Activated naive CD8-positive, alpha-beta T cell treated with anti-CD3 and anti-CD28 coated beads for 36 hours (primary cell): ENCODE measurements around the gene CD247. TPM values are rescaled to one million over a fixed set of nuclear protein-coding genes. Genes with fewer than 3 reads are reported as not detected.

Experiments
- DNase-seq: peaks from one replicate; pipeline ENCODE4 v3.0.0; 2021
- H3K27ac Mint-ChIP-seq: one replicate; pipeline ENCODE4 v1.8.0; 2022; ENCODE audit warnings: mild to moderate bottlenecking, moderate library complexity, mixed read lengths
- H3K27me3 Mint-ChIP-seq: one replicate; pipeline ENCODE4 v1.8.0; 2022; ENCODE audit warnings: mild to moderate bottlenecking, mixed read lengths
- H3K36me3 Mint-ChIP-seq: one replicate; pipeline ENCODE4 v1.8.0; 2021; ENCODE audit warnings: mild to moderate bottlenecking, mixed read lengths
- H3K4me1 Mint-ChIP-seq: one replicate; pipeline ENCODE4 v1.8.0; 2021; ENCODE audit warnings: mixed read lengths
- H3K4me3 Mint-ChIP-seq: one replicate; pipeline ENCODE4 v1.8.0; 2022; ENCODE audit warnings: mild to moderate bottlenecking, moderate library complexity, mixed read lengths
- H3K9me3 Mint-ChIP-seq: one replicate; pipeline ENCODE4 v1.8.0; 2022; ENCODE audit warnings: mixed read lengths
- total RNA-seq, 2 experiments: library from RNA; stranded (reverse); gene quantifications; one replicate each; pipeline ENCODE4 v1.2.3, GENCODE V29; 2021

The CD247 gene
- total RNA-seq, 2 experiments from 2014 or later: 166 TPM

- Mint-ChIP-seq H3K4me1 (peaks cover 56% of the 10 kb centered on the region), H3K27ac (peak overlapping the region; percentile 92), H3K36me3 (peaks cover 35% of the 10 kb centered on the region), H3K9me3 (no peaks in the 10 kb centered on the region), H3K27me3 (no peaks in the 10 kb centered on the region), H3K4me3 (peak overlapping the region; percentile 78)
- DNase-seq: peak; percentile 68
These were observed 62.4 kb downstream of the CD247 start for GRCh38 chr1:167455786-167456446.

GRCh38 chr1:167454894-167455785 lies 63.2 kb downstream of the CD247 start:
- Mint-ChIP-seq H3K9me3 (no peaks in the 10 kb centered on the region), H3K4me1 (peaks cover 60% of the 10 kb centered on the region), H3K36me3 (peaks cover 35% of the 10 kb centered on the region), H3K4me3 (peak overlapping the region; percentile 78), H3K27ac (peak overlapping the region; percentile 79), H3K27me3 (no peaks in the 10 kb centered on the region)
- DNase-seq: peak; percentile 83

GRCh38 chr1:167454304-167454893 lies 63.9 kb downstream of the CD247 start:
- H3K36me3 Mint-ChIP-seq: peaks cover 32% of the 10 kb centered on the region
- H3K9me3 Mint-ChIP-seq: no peaks in the 10 kb centered on the region
- H3K4me3 Mint-ChIP-seq: peak overlapping the region; percentile 78
- peak overlapping the region; percentile 79 for H3K27ac Mint-ChIP-seq
- peaks cover 56% of the 10 kb centered on the region for H3K4me1 Mint-ChIP-seq
- no peak for DNase-seq
- H3K27me3 Mint-ChIP-seq: no peaks in the 10 kb centered on the region

GRCh38 chr1:167453123-167453522 lies 65.2 kb downstream of the CD247 start:
- Mint-ChIP-seq H3K36me3 (peaks cover 24% of the 10 kb centered on the region), H3K27me3 (no peaks in the 10 kb centered on the region), H3K27ac (peak overlapping the region; percentile 81), H3K4me1 (peaks cover 66% of the 10 kb centered on the region), H3K4me3 (peak overlapping the region; percentile 32), H3K9me3 (no peaks in the 10 kb centered on the region)
- no peak for DNase-seq

- H3K27ac Mint-ChIP-seq: peak overlapping the region; percentile 44
- no peak for DNase-seq
- peaks cover 67% of the 10 kb centered on the region for H3K4me1 Mint-ChIP-seq
- H3K36me3 Mint-ChIP-seq: peaks cover 21% of the 10 kb centered on the region
- no peaks in the 10 kb centered on the region for H3K9me3 Mint-ChIP-seq
- no peaks in the 10 kb centered on the region for H3K27me3 Mint-ChIP-seq
- no peak overlapping the region for H3K4me3 Mint-ChIP-seq
These were observed 65.8 kb downstream of the CD247 start for GRCh38 chr1:167452483-167452882.

GRCh38 chr1:167450843-167451242 lies 67.5 kb downstream of the CD247 start:
- H3K4me3 Mint-ChIP-seq: peak overlapping the region; percentile 60
- no peaks in the 10 kb centered on the region for H3K27me3 Mint-ChIP-seq
- peak overlapping the region; percentile 92 for H3K27ac Mint-ChIP-seq
- peaks cover 35% of the 10 kb centered on the region for H3K36me3 Mint-ChIP-seq
- peaks cover 68% of the 10 kb centered on the region for H3K4me1 Mint-ChIP-seq
- DNase-seq: no peak
- H3K9me3 Mint-ChIP-seq: no peaks in the 10 kb centered on the region

GRCh38 chr1:167447521-167448136 lies 70.7 kb downstream of the CD247 start:
- Mint-ChIP-seq H3K36me3 (peaks cover 46% of the 10 kb centered on the region), H3K27me3 (no peaks in the 10 kb centered on the region), H3K9me3 (no peaks in the 10 kb centered on the region), H3K4me1 (peaks cover 77% of the 10 kb centered on the region), H3K27ac (peak overlapping the region; percentile 90), H3K4me3 (peak overlapping the region; percentile 40)
- peak; percentile 78 for DNase-seq

GRCh38 chr1:167446966-167447365 lies 71.4 kb downstream of the CD247 start:
- no peak for DNase-seq
- H3K9me3 Mint-ChIP-seq: no peaks in the 10 kb centered on the region
- H3K27me3 Mint-ChIP-seq: no peaks in the 10 kb centered on the region
- H3K36me3 Mint-ChIP-seq: peaks cover 42% of the 10 kb centered on the region
- H3K4me3 Mint-ChIP-seq: peak overlapping the region; percentile 35
- peaks cover 76% of the 10 kb centered on the region for H3K4me1 Mint-ChIP-seq
- peak overlapping the region; percentile 90 for H3K27ac Mint-ChIP-seq

- Mint-ChIP-seq H3K27ac (peak overlapping the region; percentile 9), H3K9me3 (no peaks in the 10 kb centered on the region), H3K36me3 (peaks cover 52% of the 10 kb centered on the region), H3K4me1 (peaks cover 79% of the 10 kb centered on the region), H3K27me3 (no peaks in the 10 kb centered on the region), H3K4me3 (no peak overlapping the region)
- DNase-seq: no peak
These were observed 74.6 kb downstream of the CD247 start for GRCh38 chr1:167443757-167444156.

GRCh38 chr1:167442854-167443565 lies 75.3 kb downstream of the CD247 start:
- Mint-ChIP-seq H3K27me3 (no peaks in the 10 kb centered on the region), H3K4me3 (no peak overlapping the region), H3K9me3 (no peaks in the 10 kb centered on the region), H3K36me3 (peaks cover 59% of the 10 kb centered on the region), H3K27ac (peak overlapping the region; percentile 62), H3K4me1 (peaks cover 79% of the 10 kb centered on the region)
- no peak for DNase-seq

- H3K9me3 Mint-ChIP-seq: no peaks in the 10 kb centered on the region
- no peak overlapping the region for H3K4me3 Mint-ChIP-seq
- peak overlapping the region; percentile 62 for H3K27ac Mint-ChIP-seq
- peaks cover 78% of the 10 kb centered on the region for H3K4me1 Mint-ChIP-seq
- H3K36me3 Mint-ChIP-seq: peaks cover 62% of the 10 kb centered on the region
- H3K27me3 Mint-ChIP-seq: no peaks in the 10 kb centered on the region
- DNase-seq: peak; percentile 75
These were observed 76.0 kb downstream of the CD247 start for GRCh38 chr1:167442142-167442848.

GRCh38 chr1:167441222-167441621 lies 77.1 kb downstream of the CD247 start:
- no peaks in the 10 kb centered on the region for H3K27me3 Mint-ChIP-seq
- no peak overlapping the region for H3K4me3 Mint-ChIP-seq
- no peak for DNase-seq
- H3K4me1 Mint-ChIP-seq: peaks cover 74% of the 10 kb centered on the region
- H3K36me3 Mint-ChIP-seq: peaks cover 63% of the 10 kb centered on the region
- no peak overlapping the region for H3K27ac Mint-ChIP-seq
- no peaks in the 10 kb centered on the region for H3K9me3 Mint-ChIP-seq

- H3K27me3 Mint-ChIP-seq: no peaks in the 10 kb centered on the region
- H3K4me1 Mint-ChIP-seq: peaks cover 74% of the 10 kb centered on the region
- H3K36me3 Mint-ChIP-seq: peaks cover 63% of the 10 kb centered on the region
- H3K9me3 Mint-ChIP-seq: no peaks in the 10 kb centered on the region
- no peak for DNase-seq
- H3K4me3 Mint-ChIP-seq: peak overlapping the region; percentile 57
- H3K27ac Mint-ChIP-seq: no peak overlapping the region
These were observed 77.6 kb downstream of the CD247 start for GRCh38 chr1:167440776-167441175.

- no peak for DNase-seq
- peak overlapping the region; percentile 57 for H3K4me3 Mint-ChIP-seq
- peak overlapping the region; percentile 51 for H3K27ac Mint-ChIP-seq
- no peaks in the 10 kb centered on the region for H3K27me3 Mint-ChIP-seq
- no peaks in the 10 kb centered on the region for H3K9me3 Mint-ChIP-seq
- peaks cover 63% of the 10 kb centered on the region for H3K36me3 Mint-ChIP-seq
- peaks cover 74% of the 10 kb centered on the region for H3K4me1 Mint-ChIP-seq
These were observed 78.0 kb downstream of the CD247 start for GRCh38 chr1:167440345-167440744.
